HG02642 (cell line): ENCODE results near the gene CUL1.
A peak's percentile ranks its signal among the peaks of the same experiment; 100 is the strongest.
"Not testable (repeated sequence)": the region's sequence is repeated elsewhere in the genome, so short reads cannot be mapped to it uniquely, and the experiment has no call there.

ENCODE experiments used
- ATAC-seq: cut with Tn5 transposase; IDR thresholded peaks from one replicate; pipeline ENCODE4 v1.9.1; 2021; ENCODE audit warnings: mild to moderate bottlenecking; ENCODE audit not compliant: unreplicated experiment, poor library complexity

The CUL1 gene

GRCh38 chr7:148696787-148697186 is 1.9 kb upstream of the CUL1 start:
- ATAC-seq = no peak

GRCh38 chr7:148697256-148698006 is 1.3 kb upstream of the CUL1 start:
- no peak for ATAC-seq

- no peak for ATAC-seq
These were observed 701 bp upstream of the CUL1 start for GRCh38 chr7:148698007-148698396.

GRCh38 chr7:148699024-148699781 is 500 bp downstream of the CUL1 start:
- peak; percentile 44 for ATAC-seq

- peak; percentile 36 for ATAC-seq
These were observed 1.3 kb downstream of the CUL1 start for GRCh38 chr7:148699782-148700629.

DNA sequence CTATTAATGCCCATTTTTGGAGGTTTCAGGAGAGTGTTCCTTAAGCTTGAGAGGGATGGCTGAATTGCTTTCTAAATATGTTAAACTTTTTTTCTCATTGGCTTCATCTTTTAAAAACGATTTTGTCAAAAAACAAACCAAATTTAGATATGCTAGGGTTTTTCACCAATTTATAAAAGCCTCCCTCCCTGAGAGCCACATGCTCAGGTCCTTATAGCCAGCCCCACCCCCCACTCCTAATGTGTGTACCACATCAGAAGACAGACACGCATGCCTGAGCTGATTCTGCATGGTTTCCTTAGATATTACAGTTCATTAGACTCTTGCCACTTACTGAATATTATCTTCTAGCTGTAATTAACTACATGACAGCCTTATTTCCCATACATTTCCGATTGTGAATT is 2.0 kb downstream of the CUL1 start:
- ATAC-seq = no peak

DNA sequence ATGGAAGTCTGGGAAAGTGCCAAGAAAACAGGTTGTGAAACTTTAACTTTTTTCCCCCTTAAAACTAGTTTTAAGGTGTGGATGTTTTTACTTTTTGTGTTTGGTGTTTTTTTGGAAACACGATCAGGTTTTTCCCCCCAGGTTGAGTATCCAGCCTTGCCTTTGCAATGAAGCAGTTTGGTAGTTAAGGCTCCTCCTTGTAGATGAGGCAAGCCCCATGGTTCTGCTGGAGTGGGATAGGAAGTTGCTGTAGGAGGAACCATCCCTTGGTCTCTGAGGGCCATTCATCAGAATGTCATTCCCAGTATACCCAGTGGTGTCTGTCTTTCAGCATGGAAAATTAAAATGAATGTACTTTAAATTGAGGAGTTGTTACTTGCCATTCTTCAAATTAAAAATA is 2.7 kb downstream of the CUL1 start:
- ATAC-seq = no peak

- no peak for ATAC-seq
These were observed 4.4 kb downstream of the CUL1 start for GRCh38 chr7:148702876-148703670.

- not testable (repeated sequence) for ATAC-seq
These were observed 4.9 kb downstream of the CUL1 start for GRCh38 chr7:148703671-148703962.

GRCh38 chr7:148704189-148704588 is 5.5 kb downstream of the CUL1 start:
- ATAC-seq = no peak

GRCh38 chr7:148704970-148705369 is 6.3 kb downstream of the CUL1 start:
- ATAC-seq = no peak

GRCh38 chr7:148706368-148706767 is 7.7 kb downstream of the CUL1 start:
- ATAC-seq = no peak

DNA sequence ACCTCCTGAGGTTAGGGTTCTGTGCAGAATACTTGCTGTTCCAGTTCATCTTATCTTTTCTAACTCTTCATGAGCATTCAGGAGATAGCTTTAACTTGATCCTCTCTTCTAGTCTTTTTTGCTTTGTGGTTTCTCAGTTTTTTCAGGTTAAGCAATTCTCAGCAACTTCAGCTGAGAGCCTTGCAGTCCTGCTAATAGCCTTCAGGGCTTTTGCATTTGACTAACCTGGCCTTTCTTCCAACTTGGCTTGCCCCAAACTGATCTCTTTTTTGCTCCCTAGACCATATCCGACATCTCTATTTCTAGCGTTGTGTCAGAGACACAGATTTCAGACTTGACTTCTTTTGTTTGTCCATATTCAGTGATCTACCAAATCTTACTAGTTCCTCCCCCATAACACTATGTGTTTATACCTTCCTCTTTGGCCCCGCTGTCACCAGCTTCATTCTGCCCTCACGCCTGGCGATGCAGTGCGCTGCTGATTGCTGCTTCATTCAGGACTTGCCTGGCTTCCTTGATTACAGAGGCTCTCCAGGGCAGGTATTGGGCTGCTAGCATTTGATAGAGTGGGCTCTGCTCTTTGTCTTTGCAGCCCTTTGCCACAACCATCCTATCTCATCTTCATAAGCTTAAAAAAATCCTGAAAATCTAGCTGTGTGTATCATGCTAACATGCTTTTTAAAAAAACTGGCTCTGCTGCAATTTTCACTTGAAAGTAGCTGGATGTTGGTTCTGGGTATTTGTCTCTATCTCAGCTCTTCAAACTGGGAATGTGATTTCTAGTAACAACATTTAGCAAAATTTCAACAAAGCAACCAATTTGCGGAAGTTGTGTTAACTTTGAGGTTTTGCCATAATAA is 9.6 kb downstream of the CUL1 start:
- no peak for ATAC-seq

GRCh38 chr7:148709014-148709413 is 10.3 kb downstream of the CUL1 start:
- no peak for ATAC-seq

GRCh38 chr7:148710426-148710825 is 11.7 kb downstream of the CUL1 start:
- ATAC-seq = not testable (repeated sequence)

- peak; percentile 50 for ATAC-seq
These were observed 12.7 kb downstream of the CUL1 start for GRCh38 chr7:148711191-148712102.

DNA sequence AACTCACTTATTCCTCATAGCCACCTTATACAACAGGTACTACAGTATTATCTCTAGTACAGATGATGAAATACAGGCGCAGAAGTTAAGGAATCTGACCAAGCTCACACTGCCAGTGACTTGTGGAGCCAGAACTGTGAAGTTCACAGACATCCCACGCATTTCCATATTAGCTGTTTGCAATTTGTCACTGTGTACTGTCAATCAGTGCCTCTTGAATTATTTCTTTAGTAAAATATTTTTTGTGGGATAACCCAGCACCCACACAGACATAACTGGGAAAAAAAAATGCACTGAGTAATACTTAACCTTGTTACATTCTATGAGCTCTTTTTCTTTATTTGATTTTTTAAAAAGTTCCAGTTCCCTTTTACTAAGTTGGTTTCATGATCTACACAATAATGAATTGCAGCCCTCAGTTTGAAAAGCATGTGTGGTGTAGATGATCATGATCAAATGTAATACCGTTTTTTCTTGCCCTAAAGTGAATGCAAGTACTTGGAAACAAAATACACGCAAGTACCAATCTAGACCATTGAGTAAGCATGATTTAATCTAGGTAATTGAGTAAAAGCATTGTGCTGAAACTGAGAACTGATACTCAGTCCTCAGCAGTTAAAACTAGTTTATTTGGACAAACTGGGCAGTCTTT is 14.1 kb downstream of the CUL1 start:
- peak; percentile 35 for ATAC-seq

- no peak for ATAC-seq
These were observed 15.8 kb downstream of the CUL1 start for GRCh38 chr7:148714498-148714897.
